ENCODE data around the gene SCAF1. TPM values are rescaled to one million over a fixed set of nuclear protein-coding genes. Genes with fewer than 3 reads are reported as not detected.

Gene SCAF1
- total and polyA plus RNA-seq, 9 of the 15 experiments (the other 6 are each of a cell fraction or from before 2014, with no cell fraction given): 0.20 to 79.0 (median 4.9) TPM

- TF ChIP-seq CCNT2 (IDR thresholded peaks at IDR 0.05; ENCODE audit: borderline replicate concordance, extremely low read depth, insufficient read length, low read depth, low read length): peak; percentile 28
- TF ChIP-seq MAZ (CRISPR knock-in tag; conservative IDR thresholded peaks at IDR 0.05 in 1 of 2, IDR thresholded peaks at IDR 0.05 in 1 of 2): peak; percentile 43 to 48; a peak in 1 of 4 replicates
- TF ChIP-seq POLR2G (IDR thresholded peaks at IDR 0.05; ENCODE audit: low read depth, low read length): peak; percentile 81
- no peak for TF ChIP-seq NR2C2 (CRISPR knock-in tag; IDR thresholded peaks at IDR 0.05)
- TF ChIP-seq NR2C2 (tag; IDR thresholded peaks at IDR 0.05): no peak
- TF ChIP-seq ZNF717 (CRISPR knock-in tag; IDR thresholded peaks at IDR 0.05): no peak
- no peak for TF ChIP-seq GTF2F1 (IDR thresholded peaks at IDR 0.05; ENCODE audit: low read depth, low read length)
- 0 out of 2 replicates have a peak, but pooled peaks have one; percentile 20 for TF ChIP-seq ZBTB33 (CRISPR knock-in tag; IDR thresholded peaks at IDR 0.05)
- no peak for TF ChIP-seq ARID3B (CRISPR knock-in tag; IDR thresholded peaks at IDR 0.05; ENCODE audit: borderline replicate concordance)
- TF ChIP-seq MYC (IDR thresholded peaks at IDR 0.05; ENCODE audit: low read depth, low read length): peak; percentile 34; the same call in 1 of the 2 replicates
- no peak for TF ChIP-seq MYC (CRISPR knock-in tag; IDR thresholded peaks at IDR 0.05; ENCODE audit: borderline replicate concordance, low read depth)
- TF ChIP-seq ZNF318 (IDR thresholded peaks at IDR 0.05; ENCODE audit: borderline replicate concordance in 1 of 2, low read depth in 1 of 2): no peak
- TF ChIP-seq LARP7 (IDR thresholded peaks at IDR 0.05): no peak
Observed at GRCh38 chr19:49664171-49665035, 22.4 kb downstream of the SCAF1 start (continued).

Measured in K562 (cell line).